Measurements from ENCODE around the gene PELO. TPM values are rescaled to one million over a fixed set of nuclear protein-coding genes. Genes with fewer than 3 reads are reported as not detected.

The PELO gene
- polyA plus RNA-seq, 1 of the 3 experiments (the other 2 are of a cell fraction) = 10.7 TPM

DNA sequence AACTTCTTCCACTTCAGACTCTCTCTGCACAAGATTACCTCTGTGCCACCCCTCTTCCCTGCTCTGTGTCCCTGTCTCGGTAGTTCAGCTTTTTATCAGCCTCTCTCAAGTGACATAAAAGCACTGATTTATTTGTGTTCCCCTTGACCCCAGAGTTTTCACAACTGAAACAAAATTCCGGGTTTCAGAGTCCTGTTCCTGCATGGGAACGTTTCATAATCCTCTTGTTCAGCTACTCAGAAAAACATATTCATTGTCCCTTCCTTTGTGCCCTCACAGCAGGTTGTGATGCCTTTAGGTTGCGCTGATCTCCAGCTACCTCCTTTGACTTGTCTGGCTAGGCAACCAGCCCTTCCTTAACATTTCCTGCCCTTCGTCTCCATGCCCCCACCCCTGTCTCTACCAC is 13.7 kb upstream of the PELO start:
- H2AFZ ChIP-seq (ENCODE audit: low read depth) = no peak overlapping the region; the same call in 1 of the 2 replicates
- no peak overlapping the region for H3K27ac ChIP-seq (ENCODE audit: low read depth in 2 of 2, low read length in 1 of 2)
- ChIA-PET POLR2A (no interaction called here), CTCF (interaction anchor here (2.1 kb wide), 1 partner anchor 14 kb away, joined by 8 read pairs; the partner anchor contains the start of genes ITGA1 and PELO)
- DNase-seq = no peak
- H3K9me3 ChIP-seq = no peaks in the 10 kb centered on the region
- peaks cover 4% of the 10 kb centered on the region for H3F3A ChIP-seq (replicated peaks; ENCODE audit: insufficient read depth)
- no peaks in the 10 kb centered on the region for H4K20me1 ChIP-seq (ENCODE audit: insufficient read depth)
- no peaks in the 10 kb centered on the region for H3K4me1 ChIP-seq (ENCODE audit: control insufficient read depth in 1 of 2, insufficient read depth in 2 of 2, low read depth in 1 of 2, low read length in 1 of 2)
- H3K27me3 ChIP-seq (ENCODE audit: insufficient read depth) = no peaks in the 10 kb centered on the region
- TF ChIP-seq, protein P1, sequence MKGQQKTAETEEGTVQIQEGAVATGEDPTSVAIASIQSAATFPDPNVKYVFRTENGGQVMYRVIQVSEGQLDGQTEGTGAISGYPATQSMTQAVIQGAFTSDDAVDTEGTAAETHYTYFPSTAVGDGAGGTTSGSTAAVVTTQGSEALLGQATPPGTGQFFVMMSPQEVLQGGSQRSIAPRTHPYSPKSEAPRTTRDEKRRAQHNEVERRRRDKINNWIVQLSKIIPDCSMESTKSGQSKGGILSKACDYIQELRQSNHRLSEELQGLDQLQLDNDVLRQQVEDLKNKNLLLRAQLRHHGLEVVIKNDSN (IDR thresholded peaks at IDR 0.05; ENCODE audit: borderline replicate concordance, low read depth) = no peak
- TF ChIP-seq MEF2A (IDR thresholded peaks at IDR 0.05; ENCODE audit: borderline replicate concordance, low read depth) = no peak
- TF ChIP-seq, protein P2, sequence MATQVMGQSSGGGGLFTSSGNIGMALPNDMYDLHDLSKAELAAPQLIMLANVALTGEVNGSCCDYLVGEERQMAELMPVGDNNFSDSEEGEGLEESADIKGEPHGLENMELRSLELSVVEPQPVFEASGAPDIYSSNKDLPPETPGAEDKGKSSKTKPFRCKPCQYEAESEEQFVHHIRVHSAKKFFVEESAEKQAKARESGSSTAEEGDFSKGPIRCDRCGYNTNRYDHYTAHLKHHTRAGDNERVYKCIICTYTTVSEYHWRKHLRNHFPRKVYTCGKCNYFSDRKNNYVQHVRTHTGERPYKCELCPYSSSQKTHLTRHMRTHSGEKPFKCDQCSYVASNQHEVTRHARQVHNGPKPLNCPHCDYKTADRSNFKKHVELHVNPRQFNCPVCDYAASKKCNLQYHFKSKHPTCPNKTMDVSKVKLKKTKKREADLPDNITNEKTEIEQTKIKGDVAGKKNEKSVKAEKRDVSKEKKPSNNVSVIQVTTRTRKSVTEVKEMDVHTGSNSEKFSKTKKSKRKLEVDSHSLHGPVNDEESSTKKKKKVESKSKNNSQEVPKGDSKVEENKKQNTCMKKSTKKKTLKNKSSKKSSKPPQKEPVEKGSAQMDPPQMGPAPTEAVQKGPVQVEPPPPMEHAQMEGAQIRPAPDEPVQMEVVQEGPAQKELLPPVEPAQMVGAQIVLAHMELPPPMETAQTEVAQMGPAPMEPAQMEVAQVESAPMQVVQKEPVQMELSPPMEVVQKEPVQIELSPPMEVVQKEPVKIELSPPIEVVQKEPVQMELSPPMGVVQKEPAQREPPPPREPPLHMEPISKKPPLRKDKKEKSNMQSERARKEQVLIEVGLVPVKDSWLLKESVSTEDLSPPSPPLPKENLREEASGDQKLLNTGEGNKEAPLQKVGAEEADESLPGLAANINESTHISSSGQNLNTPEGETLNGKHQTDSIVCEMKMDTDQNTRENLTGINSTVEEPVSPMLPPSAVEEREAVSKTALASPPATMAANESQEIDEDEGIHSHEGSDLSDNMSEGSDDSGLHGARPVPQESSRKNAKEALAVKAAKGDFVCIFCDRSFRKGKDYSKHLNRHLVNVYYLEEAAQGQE (IDR thresholded peaks at IDR 0.05; ENCODE audit: low read depth, low read length) = no peak
- TF ChIP-seq IRF3 (IDR thresholded peaks at IDR 0.05; ENCODE audit: low read depth, low read length) = no peak
- TF ChIP-seq RXRA (IDR thresholded peaks at IDR 0.05; ENCODE audit: borderline replicate concordance, low read depth) = no peak
- no peak for TF ChIP-seq SMC3 (IDR thresholded peaks at IDR 0.05; ENCODE audit: low read depth, low read length)
- TF ChIP-seq, protein P3, sequence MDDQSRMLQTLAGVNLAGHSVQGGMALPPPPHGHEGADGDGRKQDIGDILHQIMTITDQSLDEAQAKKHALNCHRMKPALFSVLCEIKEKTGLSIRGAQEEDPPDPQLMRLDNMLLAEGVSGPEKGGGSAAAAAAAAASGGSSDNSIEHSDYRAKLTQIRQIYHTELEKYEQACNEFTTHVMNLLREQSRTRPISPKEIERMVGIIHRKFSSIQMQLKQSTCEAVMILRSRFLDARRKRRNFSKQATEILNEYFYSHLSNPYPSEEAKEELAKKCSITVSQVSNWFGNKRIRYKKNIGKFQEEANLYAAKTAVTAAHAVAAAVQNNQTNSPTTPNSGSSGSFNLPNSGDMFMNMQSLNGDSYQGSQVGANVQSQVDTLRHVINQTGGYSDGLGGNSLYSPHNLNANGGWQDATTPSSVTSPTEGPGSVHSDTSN (IDR thresholded peaks at IDR 0.05) = no peak
- TF ChIP-seq FOXM1 (IDR thresholded peaks at IDR 0.05; ENCODE audit: low read depth) = no peak
- TF ChIP-seq TCF12 (IDR thresholded peaks at IDR 0.05) = no peak
- no peak for TF ChIP-seq FOXJ3 (CRISPR knock-in tag; IDR thresholded peaks at IDR 0.05)
- TF ChIP-seq SIN3A (IDR thresholded peaks at IDR 0.05; ENCODE audit: borderline replicate concordance, low read depth, low read length) = no peak
- TF ChIP-seq GABPA (IDR thresholded peaks at IDR 0.05; ENCODE audit: low read depth) = no peak
- no peaks in the 10 kb centered on the region for H3K36me3 ChIP-seq (replicated peaks in 1 of 2; ENCODE audit: control insufficient read depth in 1 of 2, insufficient read depth in 2 of 2, low read length in 1 of 2)
- no peak overlapping the region for H3K4me2 ChIP-seq
- 0 out of 2 replicates have a peak, but pooled peaks cover 6% of the 10 kb centered on the region for H3K9me2 ChIP-seq
- no peaks in the 10 kb centered on the region for H3K79me2 ChIP-seq (ENCODE audit: insufficient read depth)
- H3K4me3 ChIP-seq (ENCODE audit: low read depth in 2 of 2, low read length in 1 of 2) = no peak overlapping the region
- 53% methylated on average over 5 of the region's 5 CpGs for WGBS (ENCODE audit: low lambda C conversion rate)
- no peak overlapping the region for H3K9ac ChIP-seq
